Lung (tissue), 12 donors: ENCODE data around the gene TAPBP. TPM values are rescaled to one million over a fixed set of nuclear protein-coding genes. Genes with fewer than 3 reads are reported as not detected.
A peak's percentile ranks its signal among the peaks of the same experiment; 100 is the strongest.
"Not testable (repeated sequence)": the region's sequence is repeated elsewhere in the genome, so short reads cannot be mapped to it uniquely, and the experiment has no call there.

Experiments
- ATAC-seq: fragments of 200-7000 bp; cut with Tn5 transposase; one replicate; pipeline ENCODE4 v1.9.1; 2020; ENCODE audit warnings: moderate number of reproducible peaks; ENCODE audit not compliant: insufficient read depth, low FRiP score
- DNase-seq, 3 donors: peaks; one replicate each; pipeline ENCODE4 v3.0.0-alpha.2; 2013 to 2017
- H3K27ac ChIP-seq, 2 donors: one replicate each; pipeline ENCODE4 v1.5.1; 2013; ENCODE audit warnings: mild to moderate bottlenecking in 2 of 2, moderate library complexity in 2 of 2, control low read depth in 1 of 2, inconsistent platforms in 1 of 2, low read depth in 1 of 2, low read length in 1 of 2
- H3K27me3 ChIP-seq, 3 donors: one replicate each; pipeline ENCODE4 v1.5.1; 2013; ENCODE audit warnings: low read length in 2 of 3; ENCODE audit not compliant: control insufficient read depth in 3 of 3, insufficient read depth in 3 of 3
- H3K36me3 ChIP-seq, 4 donors: one replicate each; pipeline ENCODE4 v1.5.1; 2013; ENCODE audit warnings: low read length in 4 of 4, mild to moderate bottlenecking in 1 of 4, moderate library complexity in 1 of 4; ENCODE audit not compliant: control insufficient read depth in 4 of 4, insufficient read depth in 4 of 4
- H3K4me1 ChIP-seq, 5 donors: one replicate each; pipeline ENCODE4 v1.5.1; 2013; ENCODE audit warnings: low read length in 5 of 5, mild to moderate bottlenecking in 2 of 5, moderate library complexity in 1 of 5; ENCODE audit not compliant: control insufficient read depth in 5 of 5, insufficient read depth in 5 of 5
- H3K4me3 ChIP-seq: one replicate; pipeline ENCODE4 v1.5.1; 2013; ENCODE audit warnings: mild to moderate bottlenecking, control low read depth, moderate library complexity
- H3K9ac ChIP-seq, 2 donors: one replicate each; pipeline ENCODE4 v1.5.1; 2013; ENCODE audit warnings: low read length in 2 of 2, control low read depth in 1 of 2; ENCODE audit not compliant: insufficient read depth in 1 of 2
- H3K9me3 ChIP-seq, 4 donors: one replicate each; pipeline ENCODE4 v1.5.1; 2013; ENCODE audit warnings: low read length in 3 of 4, mild to moderate bottlenecking in 1 of 4, moderate library complexity in 1 of 4; ENCODE audit not compliant: control insufficient read depth in 4 of 4, insufficient read depth in 3 of 4
- WGBS, 2 donors: extraction: QIAGEN DNeasy Blood & Tissue Kit; methylation state at CpG; one replicate each; pipeline ENCODE4 v1.1.7; 2013; 5-methylcytosine and 5-hydroxymethylcytosine counted together
- polyA plus RNA-seq, 2 donors: library from polyadenylated mRNA; stranded (reverse); fragments of 200-250 nt; gene quantifications; one replicate each; pipeline ENCODE4 v1.2.1, GENCODE V29; 2013
- total RNA-seq, 2 donors: library from RNA; depleted of rRNA in 1 of 2; stranded (reverse); fragments of >200 nt in 1 of 2; gene quantifications; one replicate each; pipeline ENCODE4 v1.2.1, GENCODE V29; 2014 to 2021
- TF ChIP-seq, protein P1 (sequence below): IDR thresholded peaks from 2 replicates; pipeline ENCODE4 v1.5.1; 2012; ENCODE audit warnings: mild to moderate bottlenecking; ENCODE audit errors: control extremely low read depth, extremely low read depth
- donor health status: control.
- donor health status: control.
- donor health status: Bipolar disorder and iron deficiency.
- donor health status: healthy.
- donor health status: DM: yes; HTN: yes; CAD: no.

TAPBP gene
- total and polyA plus RNA-seq, 4 donors, result 78.7 to 241 (median 117) TPM

DNA sequence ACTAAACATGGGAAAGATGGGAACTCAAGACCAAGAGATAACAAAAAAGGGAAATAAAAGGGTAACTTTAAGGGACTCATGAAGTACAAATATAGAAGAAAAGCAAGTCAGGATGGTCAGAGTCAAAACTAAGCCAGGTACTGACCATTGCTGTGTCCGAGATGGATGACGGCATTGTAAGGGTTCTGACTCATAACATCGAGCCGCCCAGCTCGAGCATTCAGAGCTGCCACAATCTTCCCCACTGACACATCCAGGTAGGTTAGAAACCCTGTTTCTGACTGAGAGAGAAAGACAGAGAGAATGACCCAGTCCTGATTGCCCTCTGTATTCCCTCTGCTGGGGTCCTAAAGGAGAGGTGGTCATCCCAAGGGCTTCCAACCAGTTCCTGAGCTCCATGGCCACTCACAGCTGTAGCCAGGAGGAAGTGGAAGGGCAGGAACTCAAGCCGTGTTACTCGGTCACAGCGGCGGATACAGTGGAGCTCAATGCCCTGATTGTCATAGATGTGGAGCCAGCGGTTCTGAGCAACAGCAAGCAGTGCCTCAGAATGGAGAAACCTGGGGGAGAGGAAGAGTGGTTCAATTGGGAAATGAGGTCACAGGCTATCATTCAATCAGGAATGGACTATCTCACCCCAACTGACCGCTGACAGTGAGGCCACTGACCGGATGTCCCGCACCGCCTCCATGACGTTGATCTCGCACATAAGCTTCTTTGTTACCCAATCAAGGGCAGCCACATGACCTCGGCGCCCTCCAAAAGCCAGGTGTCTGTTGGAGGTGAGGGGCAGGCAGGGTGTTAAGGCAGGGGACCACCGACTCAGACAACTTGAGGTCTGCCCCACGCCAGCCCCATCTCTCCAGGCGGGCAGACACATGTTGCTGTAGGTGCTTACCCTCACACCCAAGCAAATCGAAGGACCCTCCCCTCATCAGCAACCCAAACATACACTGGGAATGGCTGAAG, 26.6 kb downstream of the TAPBP start:
- peaks cover 0 to 16% (median 15%) of the 10 kb centered on the region in 5 donors for H3K4me1 ChIP-seq
- peaks cover 0 to 1% (median 0%) of the 10 kb centered on the region in 4 donors for H3K9me3 ChIP-seq
- ATAC-seq (no peak), DNase-seq (no peak)
- H3K9ac ChIP-seq, result no peak overlapping the region
- WGBS, 2 donors, result 92 to 94% methylated on average over 22 of the region's 22 CpGs
- H3K4me3 ChIP-seq, result no peak overlapping the region
- TF ChIP-seq, protein P1, sequence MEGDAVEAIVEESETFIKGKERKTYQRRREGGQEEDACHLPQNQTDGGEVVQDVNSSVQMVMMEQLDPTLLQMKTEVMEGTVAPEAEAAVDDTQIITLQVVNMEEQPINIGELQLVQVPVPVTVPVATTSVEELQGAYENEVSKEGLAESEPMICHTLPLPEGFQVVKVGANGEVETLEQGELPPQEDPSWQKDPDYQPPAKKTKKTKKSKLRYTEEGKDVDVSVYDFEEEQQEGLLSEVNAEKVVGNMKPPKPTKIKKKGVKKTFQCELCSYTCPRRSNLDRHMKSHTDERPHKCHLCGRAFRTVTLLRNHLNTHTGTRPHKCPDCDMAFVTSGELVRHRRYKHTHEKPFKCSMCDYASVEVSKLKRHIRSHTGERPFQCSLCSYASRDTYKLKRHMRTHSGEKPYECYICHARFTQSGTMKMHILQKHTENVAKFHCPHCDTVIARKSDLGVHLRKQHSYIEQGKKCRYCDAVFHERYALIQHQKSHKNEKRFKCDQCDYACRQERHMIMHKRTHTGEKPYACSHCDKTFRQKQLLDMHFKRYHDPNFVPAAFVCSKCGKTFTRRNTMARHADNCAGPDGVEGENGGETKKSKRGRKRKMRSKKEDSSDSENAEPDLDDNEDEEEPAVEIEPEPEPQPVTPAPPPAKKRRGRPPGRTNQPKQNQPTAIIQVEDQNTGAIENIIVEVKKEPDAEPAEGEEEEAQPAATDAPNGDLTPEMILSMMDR, result no peak
- H3K27ac ChIP-seq, result no peak overlapping the region
- H3K36me3 ChIP-seq, result peaks cover 8 to 28% (median 21%) of the 10 kb centered on the region in 4 donors
- no peaks in the 10 kb centered on the region for H3K27me3 ChIP-seq

DNA sequence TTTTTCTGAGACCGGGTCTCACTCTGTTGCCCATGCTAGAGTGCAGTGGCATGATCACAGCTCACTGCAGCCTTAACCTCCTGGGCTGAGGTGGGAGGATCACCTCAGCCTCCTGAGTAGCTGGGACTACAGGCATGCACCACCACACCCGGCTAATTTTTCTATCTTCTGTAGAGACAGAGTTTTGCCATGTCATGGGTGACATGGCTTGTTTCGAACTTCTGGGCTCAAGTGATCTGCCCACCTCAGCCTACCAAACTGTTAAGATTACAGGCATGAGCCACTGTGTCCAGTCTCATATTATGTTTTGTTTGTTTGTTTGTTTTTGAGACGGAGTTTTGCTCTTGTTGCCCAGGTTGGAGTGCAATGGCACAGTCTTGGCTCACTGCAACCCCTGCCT, 28.7 kb downstream of the TAPBP start:
- 93 to 95% methylated on average over 4 of the region's 4 CpGs for WGBS, 2 donors
- peaks cover 0 to 14% (median 10%) of the 10 kb centered on the region in 5 donors for H3K4me1 ChIP-seq
- peaks cover 4 to 29% (median 13%) of the 10 kb centered on the region in 4 donors for H3K36me3 ChIP-seq
- H3K9ac ChIP-seq, H3K27ac ChIP-seq, ATAC-seq, H3K9me3 ChIP-seq, DNase-seq, H3K4me3 ChIP-seq, H3K27me3 ChIP-seq: not testable (repeated sequence)

DNA sequence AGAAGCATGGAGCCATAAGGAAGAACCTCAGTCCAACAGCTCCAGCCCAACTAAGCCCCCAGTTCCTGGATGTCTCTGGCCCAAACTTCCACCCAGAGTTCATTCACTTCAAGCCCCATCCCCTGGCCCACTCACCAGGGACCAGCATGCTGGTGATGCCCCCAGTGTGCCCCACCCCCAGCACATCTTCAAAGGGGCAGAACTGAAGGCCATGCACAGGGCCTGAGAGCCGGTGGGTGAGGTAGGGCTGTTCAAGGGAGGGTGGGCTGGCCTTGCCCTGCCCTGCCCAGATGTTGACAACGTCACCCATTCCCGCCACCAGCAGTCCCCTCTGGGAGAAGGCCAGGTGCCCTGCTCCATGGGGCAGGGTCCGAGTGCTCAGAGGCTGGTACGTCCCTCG, 33.3 kb downstream of the TAPBP start:
- H3K27ac ChIP-seq, result no peak overlapping the region
- TF ChIP-seq, protein P1, result no peak
- no peak overlapping the region for H3K4me3 ChIP-seq
- peaks cover 8 to 36% (median 11%) of the 10 kb centered on the region in 4 donors for H3K36me3 ChIP-seq
- 88 to 97% methylated on average over 6 of the region's 6 CpGs for WGBS, 2 donors
- H3K4me1 ChIP-seq, result peaks cover 0 to 14% (median 6%) of the 10 kb centered on the region in 5 donors
- ATAC-seq, result no peak
- no peak for DNase-seq
- peaks cover 0 to 1% (median 0%) of the 10 kb centered on the region in 4 donors for H3K9me3 ChIP-seq
- H3K9ac ChIP-seq, result no peak overlapping the region
- no peaks in the 10 kb centered on the region for H3K27me3 ChIP-seq

GRCh38 chr6:33279971-33280511, 33.8 kb downstream of the TAPBP start:
- Histone ChIP-seq H3K27ac (no peak overlapping the region), H3K9me3 (peaks cover 0 to 1% (median 0%) of the 10 kb centered on the region in 4 donors), H3K4me1 (peaks cover 4 to 17% (median 6%) of the 10 kb centered on the region in 5 donors), H3K36me3 (peaks cover 9 to 38% (median 15%) of the 10 kb centered on the region in 4 donors), H3K4me3 (no peak overlapping the region), H3K9ac (no peak overlapping the region), H3K27me3 (no peaks in the 10 kb centered on the region)
- TF ChIP-seq, protein P1, result no peak
- DNase-seq (peak in 1 of 3 donors; percentile 12), ATAC-seq (no peak)
- WGBS, 2 donors, result 60 to 63% methylated on average over 4 to 5 of the region's 5 CpGs
